Astrocyte (in vitro differentiated cells and primary cell): Measurements from ENCODE around the gene SHROOM3. TPM values are rescaled to one million over a fixed set of nuclear protein-coding genes. Genes with fewer than 3 reads are reported as not detected.

Experiments used
- DNase-seq: peaks from one replicate; pipeline ENCODE4 v3.0.0-alpha.2; 2010; ENCODE audit warnings: low read depth
- FAIRE-seq: peaks from 2 replicates; lab custom pipeline; 2011; peaks lifted over from hg19 to GRCh38; lab: Jason Lieb, UNC
- H2AFZ ChIP-seq: 2 replicates; pipeline ENCODE4 v1.6.0; 2012; ENCODE audit warnings: low read depth, low read length, inconsistent platforms
- H3K27ac ChIP-seq: 2 replicates; pipeline ENCODE4 v1.5.1; 2011; ENCODE audit warnings: low read depth, low read length, inconsistent platforms
- H3K27me3 ChIP-seq: 2 replicates; pipeline ENCODE4 v1.6.0; 2011; ENCODE audit warnings: low read length, inconsistent platforms; ENCODE audit not compliant: insufficient read depth
- H3K36me3 ChIP-seq: 2 replicates; pipeline ENCODE4 v1.5.1; 2011; ENCODE audit warnings: low read length, inconsistent platforms; ENCODE audit not compliant: insufficient read depth
- H3K4me1 ChIP-seq: 2 replicates; pipeline ENCODE4 v1.5.1; 2011; ENCODE audit warnings: low read length, inconsistent platforms; ENCODE audit not compliant: insufficient read depth
- H3K4me2 ChIP-seq: 2 replicates; pipeline ENCODE4 v1.6.0; 2012; ENCODE audit warnings: low read length, inconsistent platforms
- H3K4me3 ChIP-seq: 2 replicates; pipeline ENCODE4 v1.5.1; 2011; ENCODE audit warnings: low read depth, mild to moderate bottlenecking, low read length, inconsistent platforms; ENCODE audit not compliant: insufficient read depth
- H3K79me2 ChIP-seq: 2 replicates; pipeline ENCODE4 v1.6.0; 2012; ENCODE audit warnings: mild to moderate bottlenecking, low read length, inconsistent platforms; ENCODE audit not compliant: insufficient read depth
- H3K9ac ChIP-seq: 2 replicates; pipeline ENCODE4 v1.6.0; 2012; ENCODE audit warnings: mild to moderate bottlenecking, low read length, inconsistent platforms
- H3K9me3 ChIP-seq: 2 replicates; pipeline ENCODE4 v1.5.1; 2012; ENCODE audit warnings: low read depth, mild to moderate bottlenecking, low read length, inconsistent platforms; ENCODE audit not compliant: insufficient read depth
- H4K20me1 ChIP-seq: 2 replicates; pipeline ENCODE4 v1.6.0; 2012; ENCODE audit warnings: low read length, inconsistent platforms; ENCODE audit not compliant: insufficient read depth
- H3K27ac Mint-ChIP-seq: one replicate; pipeline ENCODE4 v1.8.0; 2021; ENCODE audit warnings: mild to moderate bottlenecking, mixed read lengths; ENCODE audit not compliant: unreplicated experiment
- H3K27me3 Mint-ChIP-seq: one replicate; pipeline ENCODE4 v1.8.0; 2021; ENCODE audit warnings: low read depth, mixed read lengths; ENCODE audit not compliant: unreplicated experiment
- H3K36me3 Mint-ChIP-seq: one replicate; pipeline ENCODE4 v1.8.0; 2021; ENCODE audit warnings: low read depth, mixed read lengths; ENCODE audit not compliant: unreplicated experiment
- H3K4me1 Mint-ChIP-seq: one replicate; pipeline ENCODE4 v1.8.0; 2021; ENCODE audit warnings: low read depth, mixed read lengths; ENCODE audit not compliant: unreplicated experiment
- H3K4me3 Mint-ChIP-seq: one replicate; pipeline ENCODE4 v1.8.0; 2021; ENCODE audit warnings: mild to moderate bottlenecking, moderate library complexity, mixed read lengths; ENCODE audit not compliant: unreplicated experiment
- H3K9me3 Mint-ChIP-seq: one replicate; pipeline ENCODE4 v1.8.0; 2021; ENCODE audit warnings: mild to moderate bottlenecking, mixed read lengths; ENCODE audit not compliant: unreplicated experiment
- CTCF ChIP-seq: IDR thresholded peaks from 2 replicates; pipeline ENCODE4 v1.5.1; 2011; ENCODE audit warnings: low read depth, mild to moderate bottlenecking, inconsistent platforms, low read length, moderate library complexity; ENCODE audit not compliant: insufficient read depth
- EZH2 ChIP-seq: IDR thresholded peaks from 2 replicates; pipeline ENCODE4 v1.6.1; 2012; ENCODE audit warnings: mild to moderate bottlenecking, low read length, inconsistent platforms; ENCODE audit not compliant: insufficient read depth
- total RNA-seq: library from RNA; stranded (reverse); gene quantifications from 2 replicates; pipeline ENCODE4 v1.2.1, GENCODE V29; 2021

Gene SHROOM3
- total RNA-seq, 1 donor from 2014 or later, result 64.6 TPM

DNA sequence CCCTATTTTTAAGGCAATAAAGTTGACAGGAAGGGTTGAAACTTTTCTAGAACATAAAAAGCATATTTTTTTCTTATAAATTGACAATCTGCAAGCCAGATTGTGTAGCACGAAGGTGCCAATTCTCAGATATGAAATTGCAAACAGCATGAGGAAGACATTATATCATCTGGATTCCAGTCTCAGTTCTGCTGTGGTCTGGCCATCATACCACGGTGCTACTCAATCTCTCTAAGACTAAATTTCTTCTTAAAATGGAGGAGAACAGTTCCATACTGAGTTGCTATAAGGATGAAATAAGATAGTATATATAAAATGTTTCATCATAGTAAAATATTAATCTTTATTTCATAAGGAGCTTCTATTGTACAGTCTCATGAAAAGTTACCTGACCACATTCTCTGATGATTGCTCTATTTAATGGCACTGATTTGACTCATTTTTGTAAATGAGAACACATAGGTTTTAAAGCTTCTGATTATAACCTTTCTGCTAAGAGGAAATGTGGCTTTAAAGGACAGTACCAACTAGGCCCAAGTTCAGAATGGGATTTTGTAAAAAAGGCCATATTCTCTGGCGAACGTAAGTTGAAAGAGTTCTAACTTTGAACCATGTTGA lies 127.9 kb downstream of the SHROOM3 start:
- FAIRE-seq (peak; percentile 9), DNase-seq (peak; percentile 59)
- H4K20me1 ChIP-seq, result no peaks in the 10 kb centered on the region
- TF ChIP-seq CTCF (no peak), EZH2 (no peak)
- H3K4me1 ChIP-seq, result peaks cover 49% of the 10 kb centered on the region
- H3K4me2 ChIP-seq, result peak overlapping the region; percentile 68
- peak overlapping the region; percentile 99 for H3K27ac Mint-ChIP-seq
- H3K36me3 Mint-ChIP-seq, result no peaks in the 10 kb centered on the region
- no peaks in the 10 kb centered on the region for H3K9me3 ChIP-seq
- H2AFZ ChIP-seq, result no peak overlapping the region
- H3K27me3 Mint-ChIP-seq, result no peaks in the 10 kb centered on the region
- H3K79me2 ChIP-seq, result no peaks in the 10 kb centered on the region
- no peaks in the 10 kb centered on the region for H3K9me3 Mint-ChIP-seq
- H3K36me3 ChIP-seq, result no peaks in the 10 kb centered on the region
- peak overlapping the region; percentile 89 for H3K27ac ChIP-seq
- no peak overlapping the region for H3K4me3 Mint-ChIP-seq
- peak overlapping the region; percentile 66 for H3K9ac ChIP-seq
- peaks cover 64% of the 10 kb centered on the region for H3K4me1 Mint-ChIP-seq
- no peak overlapping the region for H3K4me3 ChIP-seq
- no peaks in the 10 kb centered on the region for H3K27me3 ChIP-seq

GRCh38 chr4:76563454-76564122 lies 128.6 kb downstream of the SHROOM3 start:
- Histone ChIP-seq H4K20me1 (no peaks in the 10 kb centered on the region), H3K9me3 (no peaks in the 10 kb centered on the region), H3K27ac (peak overlapping the region; percentile 89), H3K4me2 (no peak overlapping the region), H3K9ac (peak overlapping the region; percentile 29), H3K4me1 (peaks cover 48% of the 10 kb centered on the region), H3K36me3 (no peaks in the 10 kb centered on the region), H3K4me3 (no peak overlapping the region), H3K79me2 (no peaks in the 10 kb centered on the region), H2AFZ (no peak overlapping the region), H3K27me3 (no peaks in the 10 kb centered on the region)
- no peak for DNase-seq
- Mint-ChIP-seq H3K4me3 (no peak overlapping the region), H3K9me3 (no peaks in the 10 kb centered on the region), H3K27ac (peak overlapping the region; percentile 92), H3K27me3 (no peaks in the 10 kb centered on the region), H3K36me3 (no peaks in the 10 kb centered on the region), H3K4me1 (peaks cover 60% of the 10 kb centered on the region)
- FAIRE-seq, result no peak
- TF ChIP-seq CTCF, result no peak
- no peak for TF ChIP-seq EZH2
